Activated T-cell treated with anti-CD3 and anti-CD28 coated beads for 24 hours (primary cell): ENCODE measurements around the gene DCLRE1A.
"Not testable (repeated sequence)": the region's sequence is repeated elsewhere in the genome, so short reads cannot be mapped to it uniquely, and the experiment has no call there.

Source experiments
- DNase-seq: peaks from one replicate; pipeline ENCODE4 v3.0.0-alpha.2; 2020; ENCODE audit warnings: low read depth

DCLRE1A gene

GRCh38 chr10:113857210-113857609 lies 3.3 kb upstream of the DCLRE1A start:
- DNase-seq: no peak

- DNase-seq: no peak
These were observed 2.7 kb upstream of the DCLRE1A start for GRCh38 chr10:113856563-113856962.

- DNase-seq: no peak
These were observed 1.1 kb upstream of the DCLRE1A start for GRCh38 chr10:113854761-113855588.

DNA sequence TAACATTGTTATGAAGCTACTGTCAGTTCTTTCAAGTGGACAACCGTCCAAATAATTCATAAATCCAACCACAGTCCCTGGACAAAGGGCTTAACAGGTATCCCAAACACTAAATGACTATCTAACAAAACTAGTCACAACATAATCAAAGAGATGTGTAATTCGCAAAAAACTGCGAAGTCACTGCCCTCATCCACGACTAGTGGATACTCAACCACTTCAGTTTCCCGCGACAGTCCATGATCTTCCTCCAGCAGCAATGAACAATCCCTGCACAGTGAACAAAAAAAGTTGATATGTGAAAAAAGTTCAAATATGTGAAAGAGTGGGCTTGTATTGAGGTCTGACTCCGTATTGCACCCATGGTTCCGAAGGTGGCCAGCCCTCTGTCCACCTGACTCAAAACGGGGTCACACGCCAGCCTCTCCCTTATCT lies 287 bp downstream of the DCLRE1A start:
- DNase-seq: no peak

GRCh38 chr10:113849946-113850345 lies 3.9 kb downstream of the DCLRE1A start:
- DNase-seq: no peak

DNA sequence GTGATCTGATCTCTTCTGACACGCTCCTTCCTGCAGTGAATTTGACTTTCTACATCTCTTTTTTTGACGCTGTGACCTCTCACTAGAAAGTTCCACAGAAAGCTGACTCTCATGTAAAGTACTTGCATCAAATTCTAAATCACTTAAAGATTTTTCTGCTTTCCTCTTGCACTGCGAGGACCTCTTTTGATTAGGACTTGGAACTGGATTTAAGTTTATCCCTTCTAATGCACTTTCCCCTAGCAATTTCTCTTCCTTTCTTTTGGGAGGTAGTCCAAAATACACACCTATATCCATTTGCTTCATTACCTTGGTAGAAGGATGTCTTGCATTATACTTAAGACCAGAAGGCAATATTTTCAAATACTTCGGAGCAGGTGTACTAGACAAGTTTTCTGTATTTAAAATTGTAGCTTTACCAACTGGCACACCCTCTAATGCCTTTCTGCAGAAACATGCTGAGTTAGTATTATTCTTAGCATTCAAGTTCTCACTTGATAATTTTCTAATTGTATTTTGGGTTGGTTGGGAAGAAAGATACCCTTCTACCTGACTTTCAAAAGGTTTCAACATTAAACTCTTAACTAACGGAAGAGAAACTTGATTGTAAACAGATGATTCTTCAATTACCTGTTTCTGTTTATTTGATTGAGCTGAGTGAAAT lies 4.6 kb downstream of the DCLRE1A start:
- DNase-seq: no peak

- DNase-seq: no peak
These were observed 7.8 kb downstream of the DCLRE1A start for GRCh38 chr10:113846036-113846435.

GRCh38 chr10:113843972-113844485 lies 9.9 kb downstream of the DCLRE1A start:
- no peak for DNase-seq

DNA sequence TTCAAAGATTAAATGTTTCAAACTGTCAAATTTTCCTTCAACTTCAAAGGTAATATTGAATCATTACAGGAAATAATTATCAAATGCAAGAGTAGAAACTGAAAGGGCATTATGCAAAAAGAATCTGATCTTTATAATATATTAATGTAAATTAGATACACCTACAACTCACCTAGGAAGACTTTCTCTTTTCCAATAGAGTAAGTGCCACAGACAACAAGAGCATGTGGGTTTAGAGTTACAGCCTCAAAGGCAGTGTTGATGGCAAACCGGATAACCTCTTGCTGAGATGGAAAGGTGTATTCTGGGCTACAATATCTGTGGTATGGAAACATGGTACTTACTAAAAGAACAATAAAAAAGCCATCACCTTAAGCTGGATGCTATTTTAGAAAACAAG lies 11.7 kb downstream of the DCLRE1A start:
- DNase-seq: no peak

- DNase-seq: not testable (repeated sequence)
These were observed 25.3 kb downstream of the DCLRE1A start for GRCh38 chr10:113828567-113828966.

DNA sequence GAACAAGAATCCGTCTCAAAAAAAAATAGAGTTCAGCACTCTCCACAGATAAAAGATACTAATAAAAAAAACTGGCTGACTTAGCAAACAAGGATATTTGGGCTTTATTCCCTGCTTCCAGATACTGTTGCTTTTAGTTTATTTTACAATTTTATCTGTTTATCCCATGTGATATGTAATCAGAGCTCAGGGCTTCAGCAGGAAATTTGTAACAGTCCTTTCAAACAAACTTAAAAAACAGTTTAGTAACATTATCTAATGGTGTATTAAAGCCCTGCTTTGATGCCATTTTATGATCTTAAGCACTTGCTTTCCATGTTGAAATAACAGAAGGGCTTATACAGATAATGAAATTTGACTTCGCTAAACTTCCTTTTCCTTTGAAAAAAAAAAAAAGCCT lies 28.1 kb downstream of the DCLRE1A start:
- DNase-seq: no peak

GRCh38 chr10:113823389-113823788 lies 30.5 kb downstream of the DCLRE1A start:
- DNase-seq: no peak

DNA sequence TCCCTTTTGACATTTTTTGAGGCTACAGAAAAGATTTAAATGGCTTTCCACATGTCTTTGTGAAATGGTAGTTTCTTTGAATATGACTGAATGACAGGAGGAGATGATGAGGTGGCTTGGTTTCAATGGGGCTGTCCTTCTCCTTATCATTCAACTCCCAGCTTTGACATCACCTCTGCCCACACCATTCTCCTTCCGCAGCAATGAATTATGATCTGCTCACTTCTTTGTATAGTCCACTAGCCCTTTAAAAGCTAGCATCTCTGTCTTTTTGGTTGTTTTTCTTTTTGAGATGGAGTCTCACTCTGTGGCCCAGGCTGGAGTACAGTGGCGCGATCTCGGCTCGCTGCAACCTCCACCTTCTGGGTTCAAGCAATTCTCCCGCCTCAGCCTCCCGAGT lies 31.7 kb downstream of the DCLRE1A start:
- no peak for DNase-seq

GRCh38 chr10:113821306-113821705 lies 32.6 kb downstream of the DCLRE1A start:
- DNase-seq: not testable (repeated sequence)

DNA sequence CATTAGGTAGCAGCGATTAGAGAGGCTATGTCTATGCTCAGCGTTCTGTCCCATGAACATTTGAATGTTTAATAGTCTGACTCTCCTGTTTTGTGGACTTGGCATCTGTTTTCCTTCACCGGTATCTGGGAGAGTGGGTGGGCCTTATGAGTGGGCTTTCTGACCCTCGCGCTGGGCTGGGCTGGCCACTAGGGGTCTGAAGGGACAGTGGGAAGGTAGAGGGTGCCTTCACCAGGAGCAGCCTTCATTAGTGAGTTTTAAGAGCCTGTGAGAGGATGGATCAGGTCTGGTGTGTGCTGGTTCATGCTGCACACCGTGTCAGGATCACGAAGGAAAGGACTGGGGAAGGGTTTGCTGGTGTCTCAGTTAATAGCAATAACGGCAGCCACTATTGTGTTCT lies 33.4 kb downstream of the DCLRE1A start:
- no peak for DNase-seq

DNA sequence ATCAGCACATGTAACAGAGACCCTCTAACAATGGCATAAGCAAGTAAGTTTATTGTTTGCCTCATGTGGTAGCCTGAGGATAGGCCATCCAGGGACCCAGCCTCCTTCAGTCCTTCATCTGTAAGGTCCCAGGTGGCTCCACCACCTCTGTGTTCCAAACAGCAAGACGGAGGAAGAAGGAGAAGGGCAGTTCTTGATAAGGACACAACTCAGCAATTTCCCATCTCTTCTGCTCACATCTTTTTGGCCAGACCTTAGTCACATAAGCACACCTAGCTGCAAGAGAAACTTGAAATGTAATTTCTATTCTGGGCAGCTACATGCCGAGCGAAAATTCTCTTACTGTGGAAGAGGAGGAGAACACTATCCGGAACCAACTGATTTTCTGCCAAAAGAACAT lies 33.9 kb downstream of the DCLRE1A start:
- no peak for DNase-seq

DNA sequence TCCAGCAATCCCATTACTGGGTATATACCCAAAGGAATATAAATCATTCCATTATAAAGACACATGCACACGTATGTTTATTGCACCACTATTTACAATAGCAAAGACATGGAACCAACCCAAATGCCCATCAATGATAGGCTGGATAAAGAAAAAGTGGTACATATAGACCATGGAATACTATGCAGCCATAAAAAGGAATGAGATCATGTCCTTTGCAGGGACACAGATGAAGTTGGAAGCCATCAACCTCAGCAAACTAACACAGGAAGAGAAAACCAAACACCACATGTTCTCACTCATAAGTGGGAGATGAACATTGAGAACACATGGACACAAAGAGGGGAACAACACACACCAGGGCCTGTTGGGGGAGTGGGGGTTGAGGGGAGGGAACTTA lies 39.2 kb downstream of the DCLRE1A start:
- not testable (repeated sequence) for DNase-seq

GRCh38 chr10:113808168-113808567 lies 45.7 kb downstream of the DCLRE1A start:
- no peak for DNase-seq

- DNase-seq: no peak
These were observed 47.4 kb downstream of the DCLRE1A start for GRCh38 chr10:113806503-113806902.

DNA sequence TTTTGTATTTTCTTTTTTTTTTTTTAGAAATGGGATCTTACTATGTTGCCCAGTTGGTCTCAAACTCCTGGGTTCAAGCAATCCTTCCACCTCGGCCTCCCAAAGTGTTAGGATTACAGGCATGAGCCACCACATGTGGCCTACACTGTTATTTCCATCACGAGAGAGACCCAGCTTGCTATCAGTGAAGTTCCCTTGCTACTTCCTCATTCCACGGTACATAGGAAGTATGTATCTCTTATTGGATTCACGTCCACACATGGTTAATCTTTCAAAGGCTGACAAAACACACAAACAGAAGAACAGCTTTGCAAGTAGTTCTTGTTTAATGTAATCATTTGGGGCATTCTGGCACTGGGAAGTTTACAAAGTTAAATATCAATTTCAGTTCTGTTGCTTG lies 50.9 kb downstream of the DCLRE1A start:
- DNase-seq: no peak

DNA sequence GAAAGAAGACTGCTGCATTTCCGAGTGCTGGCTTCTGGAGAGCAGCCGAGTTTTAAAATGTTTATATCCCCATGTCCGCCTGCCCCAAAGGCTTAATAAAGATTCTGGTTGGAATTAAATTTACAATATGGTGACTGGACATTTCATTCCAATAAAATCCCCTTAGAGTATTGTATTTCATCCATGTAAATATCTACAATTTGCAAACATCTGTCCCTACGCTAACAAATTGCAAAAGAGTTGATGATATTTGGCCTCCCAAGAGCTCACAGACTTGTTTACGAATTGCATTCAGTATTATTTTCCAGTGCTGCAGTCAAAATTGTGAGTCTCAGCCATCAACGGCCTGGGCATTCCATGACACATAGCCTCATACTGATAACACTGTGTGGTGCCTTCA lies 52.3 kb downstream of the DCLRE1A start:
- no peak for DNase-seq

- DNase-seq: no peak
These were observed 62.2 kb downstream of the DCLRE1A start for GRCh38 chr10:113791691-113792090.

- no peak for DNase-seq
These were observed 65.2 kb downstream of the DCLRE1A start for GRCh38 chr10:113788604-113789083.
